ENCODE results near the gene MAPKAPK3.

Gene MAPKAPK3

DNA sequence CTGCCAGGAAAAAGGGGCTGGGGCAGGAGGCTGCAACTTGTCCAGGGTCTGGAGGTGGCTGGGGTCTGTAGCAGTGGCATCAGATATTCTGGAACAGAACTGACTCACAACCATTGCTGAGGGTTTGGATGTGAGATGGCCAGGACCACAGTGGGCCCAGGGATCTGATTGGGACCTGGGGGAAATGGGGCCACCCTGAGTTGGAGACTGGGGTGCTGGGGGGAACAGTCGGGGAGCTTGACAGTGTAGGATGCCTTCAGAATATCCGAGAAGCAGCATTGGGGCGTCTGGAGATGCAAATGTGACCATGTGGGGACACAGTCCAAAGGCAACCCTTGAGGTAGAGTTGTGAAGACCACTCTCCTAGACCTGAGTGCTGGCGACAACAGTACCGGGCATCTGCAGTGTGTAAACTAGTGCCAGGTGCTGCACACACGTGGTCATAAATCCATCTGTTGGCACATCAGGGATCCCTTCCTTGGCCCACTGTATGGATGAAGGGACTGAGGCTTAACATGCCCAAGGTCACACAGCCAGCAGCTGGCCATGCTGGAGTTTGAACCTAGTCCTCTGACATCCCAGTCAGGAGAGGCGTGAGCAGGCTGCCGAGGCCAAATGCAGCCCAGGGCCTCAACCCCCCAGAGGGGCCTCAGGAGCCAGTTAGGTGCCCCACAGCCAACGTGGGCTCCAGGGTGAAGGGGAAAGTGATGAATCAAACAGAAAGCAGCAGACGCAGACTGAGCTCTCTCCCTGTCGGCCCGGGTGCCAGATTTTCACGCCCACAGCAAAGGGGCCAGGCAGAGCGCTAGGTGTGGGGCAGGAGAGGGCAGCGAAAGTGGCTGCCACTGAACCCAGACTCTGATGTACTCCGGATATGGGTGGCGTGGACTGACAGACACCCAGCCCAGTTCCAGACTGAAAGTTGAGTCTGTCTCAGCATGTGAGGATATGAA is 28.9 kb upstream of the MAPKAPK3 start:
- DNase-seq: no peak

DNA sequence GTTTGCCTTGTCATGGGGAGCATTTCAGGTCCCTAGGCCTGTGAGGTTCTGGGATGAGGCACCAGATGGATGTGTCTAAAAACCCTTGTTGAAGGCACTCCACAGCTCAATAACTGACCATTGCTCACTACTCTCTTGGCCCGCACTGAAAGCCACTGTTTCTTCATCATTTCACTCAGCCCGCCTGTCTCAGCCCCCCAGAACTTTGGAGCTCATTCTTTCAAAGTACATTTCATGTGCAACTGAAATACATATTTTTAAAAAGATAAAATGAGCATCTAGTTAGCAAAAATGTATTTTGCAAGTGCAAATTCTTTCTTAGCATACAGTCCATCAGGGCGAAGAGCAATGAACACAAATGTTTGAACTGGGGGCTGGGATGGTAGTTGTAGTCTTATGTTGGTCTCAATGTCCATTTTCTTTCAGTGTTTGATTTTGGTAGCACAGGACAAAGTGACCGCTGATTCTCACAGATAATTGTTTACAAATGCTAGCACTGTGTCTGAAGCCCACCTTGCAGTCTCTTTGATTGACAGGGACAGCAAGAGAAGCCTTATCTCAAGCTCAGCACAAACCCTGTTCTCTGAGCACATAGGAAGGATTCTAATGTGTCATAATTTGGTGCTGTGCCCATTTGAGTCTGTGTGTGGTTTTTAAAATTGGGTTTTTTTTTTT is 28.1 kb upstream of the MAPKAPK3 start:
- DNase-seq: no peak

DNA sequence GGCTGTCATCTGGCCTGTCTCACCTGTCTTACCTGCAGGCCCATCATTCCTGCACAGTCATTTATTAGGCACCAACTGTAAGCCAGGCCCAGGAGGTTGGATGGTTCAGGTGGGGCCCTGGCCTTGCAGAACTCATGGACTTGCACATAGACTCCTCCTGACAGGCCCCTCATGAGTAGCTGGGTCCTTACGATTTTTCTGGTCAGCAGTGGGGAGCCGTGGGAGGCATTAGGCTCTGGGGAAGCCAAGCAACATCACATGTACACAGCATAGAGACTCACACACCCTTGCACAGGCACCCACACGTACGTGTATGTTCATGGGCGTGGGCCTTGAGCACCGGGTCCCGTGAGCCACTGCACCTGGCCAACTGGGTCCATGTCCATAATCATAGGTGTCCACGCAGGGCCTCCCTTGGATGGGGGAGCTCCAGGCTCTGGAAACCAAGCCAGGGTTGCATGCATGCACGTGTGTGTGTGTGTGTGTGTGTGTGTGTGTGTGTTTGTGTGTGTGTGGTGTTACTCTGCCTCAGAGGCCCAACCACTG is 25.7 kb upstream of the MAPKAPK3 start:
- DNase-seq: no peak

DNA sequence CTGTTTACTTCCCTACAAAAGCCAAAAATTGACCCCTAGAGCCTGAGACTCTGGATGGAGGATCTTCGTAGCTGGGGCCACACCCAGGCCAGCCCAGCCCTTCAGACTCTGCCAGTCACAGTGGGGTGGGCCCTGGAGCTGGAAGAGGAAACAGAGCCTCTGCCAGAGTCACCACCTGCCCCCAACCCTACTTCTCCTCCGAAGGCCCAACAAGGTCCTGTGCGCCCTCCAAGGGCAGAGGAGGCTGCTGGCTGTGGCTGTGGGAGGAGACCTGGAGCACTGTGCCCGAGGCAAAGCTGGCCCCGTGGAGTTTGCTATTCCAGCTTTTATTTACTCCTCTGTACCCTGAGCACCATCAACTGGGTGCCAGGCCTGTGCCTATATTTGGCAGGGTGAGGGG is 24.4 kb upstream of the MAPKAPK3 start:
- peak; percentile 75 for DNase-seq

DNA sequence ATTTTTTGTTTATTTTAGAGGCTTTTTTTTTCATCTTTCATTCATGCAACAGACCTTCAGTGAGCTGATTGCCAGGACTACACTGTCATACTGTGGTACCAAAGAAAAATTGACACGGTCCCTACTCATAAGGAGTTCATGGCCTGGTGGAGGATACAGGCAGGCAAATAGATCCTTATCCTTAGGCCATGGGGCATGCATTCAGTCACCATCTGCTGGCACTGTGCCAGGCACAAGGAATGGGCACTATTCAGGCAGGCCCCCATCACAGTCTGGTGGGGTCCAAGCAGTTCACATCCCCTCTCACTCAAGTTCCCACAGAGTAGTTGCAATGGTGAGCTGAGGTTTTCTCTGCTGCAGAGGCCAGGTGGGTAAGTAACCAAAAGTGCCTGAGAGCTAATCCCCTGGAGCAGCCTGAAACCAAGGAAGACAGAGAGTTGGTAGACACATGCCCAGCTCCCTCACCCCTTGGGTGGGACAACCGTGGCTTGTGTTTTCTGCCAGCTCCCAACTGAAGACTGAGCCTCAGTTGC is 22.6 kb upstream of the MAPKAPK3 start:
- DNase-seq: no peak

DNA sequence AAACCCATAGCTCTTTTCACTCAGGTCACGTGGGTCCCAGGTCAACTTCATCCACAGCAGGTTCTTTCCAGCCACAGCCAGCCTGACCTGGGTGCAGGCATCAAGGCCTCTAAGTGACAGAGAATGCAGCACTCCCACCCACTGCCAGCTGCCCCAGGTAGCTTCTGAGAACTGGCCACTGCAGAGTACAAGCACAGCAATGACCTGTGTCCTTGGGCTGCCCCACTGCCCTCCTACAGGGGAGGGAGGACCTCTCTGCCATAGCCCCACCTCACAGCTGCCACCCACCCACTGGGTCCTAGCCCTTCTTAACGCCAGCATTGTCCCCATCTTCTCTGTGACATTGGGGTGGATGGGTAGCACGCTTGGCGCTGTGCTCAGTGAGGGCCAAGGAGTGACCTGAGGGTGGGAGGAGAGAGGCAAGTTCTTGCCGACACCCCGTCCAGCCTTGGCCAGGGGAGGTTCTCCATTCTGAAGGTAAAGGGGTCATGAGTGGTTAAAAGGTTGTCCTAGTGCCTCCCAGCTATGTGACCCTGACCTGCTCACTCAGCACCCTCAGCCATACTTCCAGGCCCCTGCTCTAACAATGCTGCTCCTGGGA is 17.7 kb upstream of the MAPKAPK3 start:
- DNase-seq: no peak

DNA sequence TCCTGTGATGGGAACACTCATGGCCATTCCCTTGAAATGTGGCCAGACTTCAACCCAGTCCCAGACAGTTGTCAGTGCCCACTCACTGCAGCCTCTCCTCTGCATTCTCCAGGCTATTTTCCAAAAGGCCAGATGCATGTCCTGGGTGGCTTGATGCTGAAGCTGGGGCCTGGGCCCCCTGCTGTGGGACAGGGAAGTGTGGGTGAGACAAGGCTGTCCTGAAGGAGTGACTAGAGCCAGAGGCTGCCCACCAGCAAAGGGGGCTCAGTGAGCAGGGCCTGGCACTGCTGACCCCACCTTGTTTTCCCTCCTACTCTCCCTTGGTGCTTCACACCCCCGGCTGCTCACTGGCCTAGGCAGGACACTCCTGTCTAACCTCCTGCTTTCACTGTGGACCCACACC is 17.2 kb upstream of the MAPKAPK3 start:
- no peak for DNase-seq

DNA sequence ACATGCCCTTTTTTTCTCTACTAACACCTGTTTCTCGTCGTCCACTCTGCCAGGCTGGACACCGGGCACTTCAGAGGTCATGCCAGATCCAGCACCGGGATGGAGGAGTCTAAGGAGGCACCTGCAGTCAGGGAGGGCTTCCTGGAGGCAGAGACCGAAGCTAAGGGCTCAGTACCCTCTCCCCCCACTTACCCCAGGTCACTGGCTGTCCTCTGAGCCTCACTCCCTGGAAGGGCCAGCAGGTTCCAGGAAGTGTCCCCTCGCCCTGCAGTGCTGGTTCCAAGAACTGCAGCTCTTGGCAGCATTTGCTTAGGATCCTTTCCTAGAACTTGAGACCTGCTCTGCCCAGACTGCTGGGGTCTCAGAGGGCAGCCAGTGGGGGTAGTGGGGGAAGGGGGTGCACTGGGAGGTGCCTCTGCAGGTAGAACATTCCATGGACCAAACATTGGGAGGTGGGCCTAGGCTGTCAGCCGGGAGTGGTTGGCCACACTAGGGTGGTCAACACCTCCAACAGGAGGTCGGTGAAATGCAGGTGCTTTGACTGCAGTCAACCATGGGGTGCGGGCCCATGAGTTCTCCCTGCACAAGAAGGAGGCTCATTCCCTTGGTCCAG is 16.7 kb upstream of the MAPKAPK3 start:
- peak; percentile 70 for DNase-seq

DNA sequence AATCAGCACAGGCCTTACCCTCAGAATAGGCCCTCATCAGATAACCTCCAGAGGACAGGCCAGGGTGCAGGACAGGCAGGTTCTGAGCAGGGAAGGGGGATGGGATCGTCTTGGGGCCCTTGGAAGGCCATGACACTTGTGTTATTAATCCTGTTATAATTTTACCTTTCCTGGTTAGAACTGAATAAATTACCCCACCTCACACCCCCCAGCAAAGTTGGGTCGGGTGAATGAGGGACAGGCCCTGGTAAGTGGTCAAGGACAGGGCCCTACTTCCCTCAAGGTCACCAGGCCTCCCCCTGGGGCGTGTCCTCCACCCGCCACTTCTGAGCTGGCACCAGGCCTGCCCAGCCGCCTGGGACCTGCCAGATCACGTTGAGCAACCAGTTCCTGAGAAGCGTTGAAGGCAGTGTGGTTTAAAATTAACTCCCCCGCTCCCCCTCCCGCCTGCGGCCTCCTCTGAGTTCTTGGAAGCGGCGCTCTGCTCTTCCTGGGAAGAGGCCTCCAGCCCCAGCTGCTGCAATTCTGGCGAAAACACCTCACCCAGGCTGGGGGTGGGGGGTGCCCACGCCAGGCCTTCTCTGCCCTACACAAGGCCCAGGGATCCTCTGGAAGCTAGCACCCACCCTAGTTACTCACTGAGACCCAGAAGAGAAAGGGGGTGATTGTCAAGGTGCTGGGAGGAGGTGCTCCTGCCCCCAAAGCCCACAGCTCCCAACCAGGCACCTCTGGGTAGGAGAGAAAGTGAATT is 15.9 kb upstream of the MAPKAPK3 start:
- DNase-seq: peak; percentile 98

DNA sequence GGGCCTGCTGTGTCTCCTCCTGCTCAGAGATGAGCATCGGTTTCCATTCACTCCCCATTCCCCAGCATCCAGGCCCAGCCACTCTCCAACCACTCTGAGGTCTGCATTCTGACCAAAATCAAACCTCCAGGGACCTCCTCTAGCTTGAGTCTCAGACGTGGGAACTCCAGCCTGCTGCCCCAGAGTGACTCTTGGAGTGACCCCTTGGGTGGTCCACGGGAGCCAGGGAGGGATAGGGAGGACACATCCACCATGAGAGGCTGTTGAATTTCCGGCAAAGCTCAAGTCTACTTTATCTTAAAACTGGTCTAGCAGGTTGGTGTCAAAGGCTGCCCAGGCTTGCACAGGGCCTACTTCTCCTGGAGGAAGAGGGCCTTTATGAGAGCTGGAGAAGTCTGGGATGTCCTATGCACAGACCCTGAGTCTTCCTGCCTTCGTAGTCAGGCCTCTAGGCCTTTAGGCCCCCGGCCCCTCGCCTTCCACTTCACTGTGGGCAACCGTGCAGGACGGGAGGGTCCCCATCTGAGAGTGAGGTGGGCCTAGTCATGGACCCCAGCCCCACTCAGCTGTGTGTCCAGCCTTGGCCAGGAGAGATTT is 14.3 kb upstream of the MAPKAPK3 start:
- no peak for DNase-seq

DNA sequence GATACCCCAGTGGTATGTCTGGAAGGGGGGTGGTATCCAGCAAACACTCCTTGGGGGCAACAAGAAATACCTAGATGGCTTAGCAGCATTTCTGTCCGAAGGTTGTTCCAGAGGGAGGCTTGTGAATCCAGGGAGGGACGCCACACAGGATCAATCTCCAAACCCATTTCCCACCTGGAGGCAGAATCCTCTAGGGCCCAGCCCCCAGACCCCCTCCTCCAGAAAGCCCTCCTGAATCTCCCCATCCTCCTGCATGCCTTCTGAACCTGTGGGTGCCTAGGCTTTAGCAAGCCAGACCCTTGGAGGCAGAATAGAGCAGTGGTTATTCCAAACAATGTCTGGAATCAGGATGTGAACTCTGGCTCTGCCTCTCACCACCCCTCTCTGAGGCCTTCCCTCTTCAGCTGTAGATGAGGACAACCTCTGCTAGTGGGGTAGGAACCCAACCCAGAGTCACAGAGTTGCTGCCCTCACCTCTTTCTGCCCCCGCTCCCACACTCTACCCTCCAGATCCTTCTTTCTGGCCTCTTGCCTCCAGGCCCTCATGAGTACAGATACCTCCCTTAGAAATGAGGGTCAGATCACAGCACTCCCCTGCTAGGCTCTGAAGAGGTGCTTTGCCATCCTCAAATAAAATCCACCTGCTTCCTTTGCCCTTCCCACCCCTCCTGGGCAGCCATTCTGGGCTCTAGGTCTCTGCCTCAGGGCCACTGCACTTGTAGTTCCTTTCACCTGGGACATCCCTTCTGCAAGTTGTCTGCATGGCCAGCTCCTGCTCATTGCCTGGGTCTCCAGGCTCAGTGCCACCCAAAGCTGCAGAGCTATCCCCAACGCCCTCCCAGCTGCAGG is 13.5 kb upstream of the MAPKAPK3 start:
- DNase-seq: no peak

DNA sequence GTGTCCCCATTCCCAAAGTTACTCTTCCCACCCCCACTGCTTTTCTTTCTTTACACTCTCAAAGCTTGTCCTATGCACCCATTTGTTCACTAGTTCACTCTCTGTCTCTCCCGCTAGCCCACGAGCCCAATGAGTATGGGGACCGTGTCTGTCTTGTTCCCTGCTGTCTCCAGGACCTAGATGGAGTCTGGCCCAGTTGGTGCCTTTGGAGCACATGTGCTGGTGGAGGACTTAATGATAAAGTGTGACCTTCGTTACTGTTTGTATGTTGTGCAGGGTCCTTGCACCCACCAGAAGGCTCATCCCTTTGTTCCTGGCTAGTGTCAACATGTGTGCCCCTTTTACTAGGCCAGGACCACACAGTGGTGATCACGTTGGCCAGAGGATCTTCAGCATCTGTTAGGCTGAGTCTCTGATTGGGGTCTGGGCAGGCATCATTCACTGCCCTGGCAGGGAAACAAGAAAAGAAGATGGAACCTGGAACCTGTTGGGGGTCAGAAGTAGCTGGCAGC is 12.8 kb upstream of the MAPKAPK3 start:
- no peak for DNase-seq

DNA sequence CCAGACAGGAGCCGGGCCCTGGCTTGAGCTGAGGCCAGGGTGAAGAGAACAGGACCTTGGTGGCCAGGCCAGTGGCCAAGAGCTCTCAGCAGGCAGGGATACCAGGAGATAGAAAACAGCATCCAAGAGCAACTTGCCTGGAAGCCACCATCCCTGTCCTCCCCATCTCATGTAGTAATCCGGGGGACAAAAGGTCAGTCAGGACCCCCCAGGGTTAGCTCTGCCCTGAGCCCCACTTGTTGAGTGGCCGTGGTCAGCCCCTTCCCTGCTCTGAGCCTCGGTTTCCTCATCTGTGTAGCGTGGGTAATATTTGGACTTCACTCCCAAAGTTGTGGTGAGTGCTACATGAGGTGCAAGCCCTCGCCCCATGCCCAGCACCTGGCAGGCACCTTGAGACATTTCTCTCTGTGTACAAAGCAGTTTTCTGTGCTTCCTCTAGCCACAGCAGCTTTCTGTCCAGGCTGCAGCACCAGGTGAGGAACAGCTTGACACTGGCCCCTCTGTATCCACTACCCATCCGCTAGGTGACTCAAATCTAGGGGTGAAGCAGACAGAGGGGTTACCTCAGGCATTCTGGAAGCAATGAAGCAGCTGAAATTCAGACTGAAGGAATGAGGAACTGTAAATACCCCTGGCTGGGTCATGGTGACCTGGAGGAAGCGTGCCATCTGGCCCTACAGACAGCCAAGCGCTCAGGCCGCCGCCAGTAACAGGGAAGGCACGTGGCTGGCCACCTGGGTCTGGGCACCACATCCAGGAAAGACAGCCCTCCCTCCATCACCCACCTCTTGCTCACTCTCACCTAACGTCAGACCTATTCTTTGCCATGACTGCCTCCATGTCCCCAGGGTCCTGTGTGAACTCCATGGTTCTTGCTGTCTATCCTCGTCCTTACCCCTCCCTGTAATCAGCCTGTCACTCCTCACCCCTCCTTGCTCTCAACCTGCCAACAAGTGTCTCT is 12.0 kb upstream of the MAPKAPK3 start:
- DNase-seq: peak; percentile 64

DNA sequence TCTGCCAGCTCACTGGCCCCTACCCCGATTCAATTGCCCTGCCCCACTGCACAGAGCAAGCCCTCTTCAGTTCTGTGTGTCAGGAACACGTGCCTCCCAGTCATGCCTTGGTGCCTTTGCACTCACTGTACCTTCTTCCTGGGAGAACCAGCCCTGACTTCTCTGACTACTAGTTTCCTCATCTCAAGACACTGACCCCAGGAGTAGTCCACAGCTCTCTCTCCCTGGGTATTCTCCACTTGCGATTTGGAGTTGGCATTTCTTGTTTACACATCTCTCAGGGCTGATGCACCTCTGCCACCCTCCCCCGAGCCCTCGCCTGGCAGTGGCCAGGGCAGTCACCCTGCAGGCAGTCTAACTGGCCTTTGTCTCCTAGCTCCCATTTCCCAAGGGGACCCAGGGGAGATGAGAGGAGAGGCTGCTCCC is 11.0 kb upstream of the MAPKAPK3 start:
- DNase-seq: peak; percentile 32

DNA sequence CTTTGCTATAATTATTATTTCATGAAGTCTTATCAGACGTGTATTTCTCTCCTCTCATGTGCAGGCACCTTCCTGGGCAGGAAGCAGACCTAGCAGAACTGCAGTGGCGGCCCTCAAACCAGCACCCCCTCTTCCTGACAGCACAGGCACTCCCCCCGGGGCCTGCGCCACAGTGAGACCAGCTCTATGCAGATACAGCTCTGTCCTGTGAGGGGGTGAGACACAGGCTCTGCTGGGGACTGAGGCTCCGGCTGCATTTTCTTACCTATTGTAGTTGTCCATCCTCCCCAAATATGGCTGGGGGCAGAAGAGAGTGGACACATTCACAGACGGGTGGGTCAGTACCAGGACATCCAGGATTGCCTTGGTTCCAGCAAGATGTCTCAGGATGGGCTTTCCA is 10.4 kb upstream of the MAPKAPK3 start:
- no peak for DNase-seq

DNA sequence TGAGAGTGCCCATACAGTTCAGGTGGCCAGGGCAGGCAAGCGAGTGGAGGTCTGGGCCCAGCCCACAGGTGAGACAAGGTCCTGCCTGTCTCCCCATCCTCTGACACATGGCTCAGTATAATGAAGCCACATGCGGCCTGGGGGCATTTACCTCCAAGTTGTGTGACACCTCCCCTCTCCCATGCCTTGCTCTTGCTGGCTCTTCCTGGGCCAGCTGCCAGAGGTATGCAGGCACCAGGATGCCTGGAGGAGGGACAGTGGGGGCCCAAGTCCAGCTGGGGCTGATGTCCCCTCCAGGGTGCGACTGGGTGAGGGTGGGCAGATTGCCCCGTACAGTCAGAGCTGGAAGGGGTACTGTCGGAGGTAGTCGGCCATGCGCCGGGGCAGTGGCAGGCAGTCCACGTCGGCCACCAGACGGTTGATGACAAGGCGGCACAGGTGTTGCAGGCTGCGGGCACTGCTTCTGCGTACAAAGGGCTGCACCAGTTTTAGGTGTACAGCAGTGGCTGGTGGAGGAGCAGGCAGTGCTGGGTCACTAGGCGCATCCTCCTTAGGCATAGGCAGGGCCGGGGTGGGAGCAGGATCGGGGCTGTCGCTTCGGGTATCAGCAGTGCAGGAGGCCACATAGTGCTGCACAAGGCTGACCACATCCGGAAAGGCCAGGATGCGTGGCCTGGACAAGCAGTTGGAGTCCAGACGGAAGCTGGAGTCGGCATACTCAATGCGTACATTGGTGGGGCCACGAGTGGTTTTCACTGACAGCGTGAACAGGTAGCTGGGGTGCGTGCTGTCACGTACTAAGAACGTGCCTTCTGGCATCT is 9.5 kb upstream of the MAPKAPK3 start:
- no peak for DNase-seq

DNA sequence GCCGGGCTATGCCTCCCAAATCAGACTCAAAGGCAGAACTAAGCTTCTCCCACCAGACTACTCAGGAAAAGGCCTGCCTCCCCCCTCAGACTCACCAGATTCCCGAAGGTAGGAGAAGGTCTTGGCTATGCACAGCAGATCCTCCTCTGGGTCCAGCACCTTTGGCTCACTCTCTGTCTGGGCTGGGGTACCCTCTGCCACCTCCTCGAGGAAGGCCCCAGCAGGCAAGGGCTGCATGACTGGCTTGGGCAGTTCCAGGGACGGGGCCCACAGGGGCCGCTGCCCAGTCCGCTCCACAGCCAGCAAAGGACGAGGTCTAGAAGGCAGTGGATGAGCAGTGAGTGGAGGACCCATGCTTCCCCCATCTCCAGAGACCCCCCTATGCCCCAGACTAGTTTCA is 8.7 kb upstream of the MAPKAPK3 start:
- no peak for DNase-seq

DNA sequence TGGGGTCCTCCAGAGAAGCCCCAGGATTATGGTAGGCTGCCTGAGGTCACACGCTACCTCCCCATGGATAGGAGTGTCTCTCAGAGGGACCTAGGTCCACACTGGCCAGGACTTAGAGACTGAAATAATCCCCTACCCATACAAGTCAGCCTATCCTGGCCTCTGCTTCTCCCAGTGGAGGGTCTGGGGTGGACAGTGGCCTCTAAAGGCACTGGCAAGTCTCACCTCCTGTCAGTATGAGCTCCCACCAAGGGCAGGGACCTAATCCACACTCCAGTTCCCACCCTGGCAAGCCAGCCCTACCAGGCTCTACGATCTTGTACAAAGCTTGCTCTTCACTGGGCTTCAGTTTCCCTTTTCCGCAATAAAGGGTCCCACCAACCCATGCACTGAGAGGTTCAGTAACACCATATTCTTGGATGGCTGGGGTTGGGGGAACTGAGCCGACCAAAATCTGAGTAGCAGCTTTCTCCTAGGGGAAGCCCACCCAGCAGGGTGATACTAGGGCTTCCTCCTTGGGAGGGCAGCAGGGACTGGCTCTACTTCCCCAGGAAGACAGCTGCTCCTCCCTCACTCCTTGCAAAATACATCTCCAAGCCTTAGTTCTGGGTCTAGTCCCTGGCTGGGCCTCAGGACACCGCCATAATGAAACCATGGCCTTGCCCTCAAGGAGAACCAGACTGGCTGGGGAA is 7.7 kb upstream of the MAPKAPK3 start:
- DNase-seq: peak; percentile 33

All from GF-D8 (cell line).